Measurements from ENCODE around the gene TRABD2B.

The TRABD2B gene

GRCh38 chr1:47940779-47941178 lies 56.4 kb downstream of the TRABD2B start:
- no peak for TF ChIP-seq EZH2phosphoT487 (IDR thresholded peaks at IDR 0.05; ENCODE audit: borderline replicate concordance, low read length)
- TF ChIP-seq CTCF (IDR thresholded peaks at IDR 0.05; ENCODE audit: low read depth, low read length, poor library complexity, severe bottlenecking), result no peak
- H3F3A ChIP-seq (ENCODE audit: control insufficient read depth, insufficient read depth), result no peaks in the 10 kb centered on the region
- no peaks in the 10 kb centered on the region for H3K36me3 ChIP-seq (ENCODE audit: control insufficient read depth, low read length)
- H3K4me2 ChIP-seq (ENCODE audit: low read length), result no peak overlapping the region
- H3K4me3 ChIP-seq (ENCODE audit: low read length), result no peak overlapping the region
- peaks cover 3% of the 10 kb centered on the region; the same call in 1 of the 2 replicates for H3K27me3 ChIP-seq (ENCODE audit: control insufficient read depth, low read length)
- H4K20me1 ChIP-seq (ENCODE audit: control insufficient read depth, insufficient read depth, low read depth, low read length), result no peaks in the 10 kb centered on the region
- no peaks in the 10 kb centered on the region for H3K9me2 ChIP-seq (replicated peaks; ENCODE audit: control insufficient read depth, low read length)
- H3K4me1 ChIP-seq (ENCODE audit: control insufficient read depth, low read length), result no peaks in the 10 kb centered on the region
- no peaks in the 10 kb centered on the region for H3K9me3 ChIP-seq (ENCODE audit: control insufficient read depth, insufficient read depth, low read length)
- H3K27ac ChIP-seq (ENCODE audit: low read depth, low read length), result no peak overlapping the region
- H3K79me2 ChIP-seq (ENCODE audit: control insufficient read depth, low read length), result no peaks in the 10 kb centered on the region

DNA sequence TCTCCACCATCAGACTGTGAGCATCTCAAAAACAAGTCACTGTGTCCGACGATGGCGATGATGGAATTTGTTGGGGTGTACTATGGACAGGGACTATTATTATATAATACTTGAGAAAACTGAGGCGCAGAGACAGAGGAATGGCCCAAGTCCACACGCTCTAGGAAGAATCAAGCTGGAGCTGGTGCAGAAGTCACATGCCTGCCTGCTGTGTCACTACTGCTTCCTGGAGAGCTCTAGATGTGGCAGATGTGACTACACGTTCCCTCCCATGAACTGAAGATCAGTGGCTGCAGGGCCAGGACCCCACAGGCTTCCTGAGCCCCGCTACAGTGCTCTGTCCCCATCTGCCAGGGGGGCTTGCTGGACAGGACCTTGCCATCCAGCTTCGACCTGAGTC lies 56.9 kb downstream of the TRABD2B start:
- Histone ChIP-seq H4K20me1 (ENCODE audit: control insufficient read depth, insufficient read depth, low read depth, low read length) (no peaks in the 10 kb centered on the region), H3K9me2 (replicated peaks; ENCODE audit: control insufficient read depth, low read length) (no peaks in the 10 kb centered on the region), H3K4me1 (ENCODE audit: control insufficient read depth, low read length) (no peaks in the 10 kb centered on the region), H3K36me3 (ENCODE audit: control insufficient read depth, low read length) (no peaks in the 10 kb centered on the region), H3K9me3 (ENCODE audit: control insufficient read depth, insufficient read depth, low read length) (no peaks in the 10 kb centered on the region), H3K4me3 (ENCODE audit: low read length) (no peak overlapping the region), H3F3A (ENCODE audit: control insufficient read depth, insufficient read depth) (no peaks in the 10 kb centered on the region), H3K79me2 (ENCODE audit: control insufficient read depth, low read length) (no peaks in the 10 kb centered on the region), H3K27ac (ENCODE audit: low read depth, low read length) (no peak overlapping the region), H3K27me3 (ENCODE audit: control insufficient read depth, low read length) (peaks cover 3% of the 10 kb centered on the region; the same call in 1 of the 2 replicates), H3K4me2 (ENCODE audit: low read length) (no peak overlapping the region)
- no peak for TF ChIP-seq CTCF (IDR thresholded peaks at IDR 0.05; ENCODE audit: low read depth, low read length, poor library complexity, severe bottlenecking)
- no peak for TF ChIP-seq EZH2phosphoT487 (IDR thresholded peaks at IDR 0.05; ENCODE audit: borderline replicate concordance, low read length)

DNA sequence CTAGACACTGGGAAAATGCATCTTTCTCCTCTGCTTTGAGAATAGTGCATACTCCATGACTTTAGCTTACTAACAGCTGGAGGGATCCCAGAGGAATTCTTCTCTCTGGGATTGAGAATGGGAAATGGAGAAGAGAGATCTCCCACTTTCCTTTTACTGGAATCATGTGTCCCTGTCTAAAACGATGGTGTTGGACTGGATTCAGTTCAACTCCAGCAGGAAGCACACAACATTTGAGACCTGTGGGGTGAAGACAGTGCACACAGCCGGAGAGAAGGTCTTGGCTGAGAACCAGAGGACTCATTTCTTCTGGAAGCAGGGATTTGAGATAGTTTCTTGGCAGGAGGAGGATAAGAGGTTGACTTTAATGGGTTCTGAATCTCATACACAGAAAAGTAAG lies 58.7 kb downstream of the TRABD2B start:
- Histone ChIP-seq H4K20me1 (ENCODE audit: control insufficient read depth, insufficient read depth, low read depth, low read length) (no peaks in the 10 kb centered on the region), H3K4me3 (ENCODE audit: low read length) (no peak overlapping the region), H3K79me2 (ENCODE audit: control insufficient read depth, low read length) (no peaks in the 10 kb centered on the region), H3K36me3 (ENCODE audit: control insufficient read depth, low read length) (no peaks in the 10 kb centered on the region), H3F3A (ENCODE audit: control insufficient read depth, insufficient read depth) (no peaks in the 10 kb centered on the region), H3K27me3 (ENCODE audit: control insufficient read depth, low read length) (peaks cover 3% of the 10 kb centered on the region; the same call in 1 of the 2 replicates), H3K9me2 (replicated peaks; ENCODE audit: control insufficient read depth, low read length) (no peaks in the 10 kb centered on the region), H3K27ac (ENCODE audit: low read depth, low read length) (no peak overlapping the region), H3K9me3 (ENCODE audit: control insufficient read depth, insufficient read depth, low read length) (no peaks in the 10 kb centered on the region), H3K4me1 (ENCODE audit: control insufficient read depth, low read length) (no peaks in the 10 kb centered on the region), H3K4me2 (ENCODE audit: low read length) (no peak overlapping the region)
- TF ChIP-seq CTCF (IDR thresholded peaks at IDR 0.05; ENCODE audit: low read depth, low read length, poor library complexity, severe bottlenecking) (no peak), EZH2phosphoT487 (IDR thresholded peaks at IDR 0.05; ENCODE audit: borderline replicate concordance, low read length) (no peak)
